C4-2B (cell line): ENCODE data around the gene ATL2.

ENCODE experiments used
- H3K27ac ChIP-seq: fragments of 450-650 bp; 2 replicates; pipeline ENCODE4 v1.5.1; 2017
- ZFX ChIP-seq: fragments of 450-650 bp; IDR thresholded peaks from 2 replicates; pipeline ENCODE4 v1.6.1; 2017
- TF ChIP-seq, protein P1 (sequence below): fragments of 450-650 bp; conservative IDR thresholded peaks from 2 replicates; pipeline ENCODE4 v1.5.1; 2017; ENCODE audit warnings: mild to moderate bottlenecking

The ATL2 gene

DNA sequence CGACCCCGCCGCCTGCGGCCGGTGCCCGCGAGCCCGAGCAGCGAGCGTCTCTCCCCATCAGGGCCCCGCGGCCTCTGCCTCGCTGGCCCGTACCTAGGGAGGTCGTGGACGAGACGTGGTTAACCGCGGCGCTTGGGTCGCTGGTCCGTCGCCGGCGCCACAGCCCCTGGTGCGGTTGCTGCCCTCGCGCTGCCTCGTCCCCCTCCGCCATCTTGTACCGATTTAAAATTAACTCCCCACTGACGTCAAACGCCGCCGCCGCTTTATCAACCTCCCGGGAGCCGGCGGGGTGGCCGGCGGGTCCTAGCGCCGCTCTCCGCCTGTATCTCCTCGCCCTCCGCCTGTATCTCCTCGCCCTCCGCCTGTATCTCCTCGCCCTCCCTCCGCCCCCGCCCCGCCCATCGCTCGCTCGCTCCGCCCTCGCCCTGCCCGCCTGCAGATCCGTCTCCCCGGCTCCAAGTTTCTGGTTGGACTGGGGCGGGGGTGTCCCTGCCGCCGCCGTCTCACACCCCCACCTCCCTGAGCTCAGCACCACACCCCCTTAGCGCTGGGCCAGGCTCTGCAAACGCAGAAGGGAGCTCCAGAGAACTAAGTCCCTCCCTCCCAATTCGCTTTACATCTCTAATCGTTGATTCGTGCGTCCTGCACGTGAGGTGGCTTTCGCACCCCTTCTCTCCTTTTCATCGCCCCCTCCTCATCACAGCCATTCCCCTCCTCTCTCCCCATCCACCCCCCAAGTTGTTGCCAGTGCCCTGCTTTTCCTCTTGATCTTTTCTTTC lies at the start of gene ATL2:
ATL2 (minus strand) TSS at position 224 of the 779 bp plus-strand sequence; CDS start at position 211, 13 bp downstream.
- peak within 1 kb of the TSS; percentile 90 for H3K27ac ChIP-seq
- TF ChIP-seq, protein P1, sequence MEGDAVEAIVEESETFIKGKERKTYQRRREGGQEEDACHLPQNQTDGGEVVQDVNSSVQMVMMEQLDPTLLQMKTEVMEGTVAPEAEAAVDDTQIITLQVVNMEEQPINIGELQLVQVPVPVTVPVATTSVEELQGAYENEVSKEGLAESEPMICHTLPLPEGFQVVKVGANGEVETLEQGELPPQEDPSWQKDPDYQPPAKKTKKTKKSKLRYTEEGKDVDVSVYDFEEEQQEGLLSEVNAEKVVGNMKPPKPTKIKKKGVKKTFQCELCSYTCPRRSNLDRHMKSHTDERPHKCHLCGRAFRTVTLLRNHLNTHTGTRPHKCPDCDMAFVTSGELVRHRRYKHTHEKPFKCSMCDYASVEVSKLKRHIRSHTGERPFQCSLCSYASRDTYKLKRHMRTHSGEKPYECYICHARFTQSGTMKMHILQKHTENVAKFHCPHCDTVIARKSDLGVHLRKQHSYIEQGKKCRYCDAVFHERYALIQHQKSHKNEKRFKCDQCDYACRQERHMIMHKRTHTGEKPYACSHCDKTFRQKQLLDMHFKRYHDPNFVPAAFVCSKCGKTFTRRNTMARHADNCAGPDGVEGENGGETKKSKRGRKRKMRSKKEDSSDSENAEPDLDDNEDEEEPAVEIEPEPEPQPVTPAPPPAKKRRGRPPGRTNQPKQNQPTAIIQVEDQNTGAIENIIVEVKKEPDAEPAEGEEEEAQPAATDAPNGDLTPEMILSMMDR: no peak
- 0 out of 2 replicates have a peak, but pooled peaks have one; percentile 48 for TF ChIP-seq ZFX

DNA sequence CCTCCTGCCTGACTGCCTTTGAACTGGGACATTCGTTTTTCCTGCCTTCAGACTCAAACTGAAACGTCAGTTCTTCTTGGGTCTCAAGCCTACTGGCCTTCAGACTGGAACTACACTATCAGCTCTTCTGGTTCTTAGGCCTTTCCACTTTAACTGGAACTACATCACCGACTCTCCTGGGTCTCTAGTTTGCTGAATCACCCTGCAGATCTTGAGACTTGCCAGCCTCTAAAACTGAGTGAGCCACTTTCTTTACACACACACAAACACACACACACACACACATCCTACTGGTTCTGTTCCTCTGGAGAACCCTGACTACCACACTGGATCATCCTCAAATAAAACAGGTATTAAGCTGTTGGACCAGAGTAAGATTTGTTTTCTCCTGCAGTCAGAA lies 46.7 kb upstream of the ATL2 start:
- no peak overlapping the region for H3K27ac ChIP-seq
- TF ChIP-seq ZFX: no peak
- TF ChIP-seq, protein P1: no peak

DNA sequence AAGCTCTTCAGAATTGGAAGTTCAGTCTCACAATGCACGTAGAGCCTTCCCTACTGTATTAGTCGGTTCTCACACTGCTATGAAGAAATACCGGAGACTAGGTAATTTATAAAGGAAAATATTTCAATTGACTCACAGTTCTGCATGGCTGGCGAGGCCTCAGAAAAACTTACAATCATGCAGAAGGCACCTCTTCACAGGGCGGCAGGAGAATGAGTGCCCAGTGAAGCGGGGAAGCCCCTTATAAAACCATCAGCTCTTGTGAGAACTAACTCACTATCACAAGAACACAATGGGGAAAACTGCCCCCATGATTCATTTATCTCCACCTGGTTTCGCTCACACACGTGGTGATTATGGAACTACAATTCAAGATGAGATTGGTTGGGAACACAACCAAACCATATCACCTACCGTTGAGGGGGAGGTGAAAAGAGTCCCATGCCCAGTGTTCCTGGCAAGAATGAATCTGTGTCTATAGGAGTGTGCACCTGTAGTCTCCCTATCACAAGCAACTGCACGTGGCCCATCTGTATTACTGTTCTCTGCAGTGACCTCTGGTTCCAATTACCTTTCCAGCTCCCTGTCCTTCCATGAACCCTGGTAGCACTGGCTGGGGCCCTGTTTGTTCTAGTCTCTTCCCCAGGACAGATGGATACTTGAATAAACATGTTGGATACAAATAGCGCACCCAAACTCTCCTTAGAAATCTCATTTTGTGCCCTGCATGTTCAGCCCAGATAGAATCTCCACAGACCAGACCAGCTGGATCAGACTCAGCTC lies 44.4 kb upstream of the ATL2 start:
- peak overlapping the region; percentile 11; the same call in 1 of the 2 replicates for H3K27ac ChIP-seq
- no peak for TF ChIP-seq ZFX
- TF ChIP-seq, protein P1: no peak

DNA sequence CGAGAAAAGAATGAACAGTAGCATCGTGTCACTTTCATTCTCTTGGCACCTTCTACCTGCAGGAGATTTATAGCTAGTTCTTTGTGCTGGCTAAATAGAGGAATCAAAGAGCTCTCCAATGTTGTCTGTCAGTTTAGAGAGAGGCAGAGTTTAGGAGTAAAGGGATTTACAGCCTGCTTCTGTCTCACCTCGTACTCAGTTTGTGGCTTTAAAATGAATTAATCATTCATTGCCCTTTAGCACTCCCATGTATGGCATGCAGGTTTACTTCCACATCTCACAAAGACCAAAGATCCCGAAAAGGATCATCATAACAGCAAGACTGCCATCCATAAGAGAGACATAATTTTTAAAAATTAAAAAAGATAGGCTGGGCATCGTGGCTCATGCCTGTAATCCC lies 42.4 kb upstream of the ATL2 start:
- no peak overlapping the region for H3K27ac ChIP-seq
- no peak for TF ChIP-seq ZFX
- TF ChIP-seq, protein P1: no peak

DNA sequence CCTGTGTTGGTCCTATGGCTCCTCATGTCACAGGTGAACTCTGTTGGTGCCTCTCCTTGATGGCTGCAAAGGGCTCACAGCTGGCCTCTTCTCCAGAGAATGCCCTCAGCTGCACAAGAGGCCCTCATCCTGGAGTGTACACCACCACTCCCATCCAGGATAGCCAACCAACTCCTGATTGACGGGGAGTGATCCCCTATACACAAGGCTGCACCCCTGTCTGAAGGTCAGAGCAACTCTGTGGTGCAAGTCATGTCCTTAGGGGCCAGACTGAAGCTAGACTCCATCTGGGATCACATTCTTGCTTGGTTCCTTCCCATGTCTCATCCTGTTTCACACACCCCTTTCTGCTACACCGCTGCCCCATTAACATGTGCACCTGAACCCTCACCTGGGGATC lies 41.7 kb upstream of the ATL2 start:
- TF ChIP-seq ZFX: no peak
- TF ChIP-seq, protein P1: no peak
- no peak overlapping the region for H3K27ac ChIP-seq

DNA sequence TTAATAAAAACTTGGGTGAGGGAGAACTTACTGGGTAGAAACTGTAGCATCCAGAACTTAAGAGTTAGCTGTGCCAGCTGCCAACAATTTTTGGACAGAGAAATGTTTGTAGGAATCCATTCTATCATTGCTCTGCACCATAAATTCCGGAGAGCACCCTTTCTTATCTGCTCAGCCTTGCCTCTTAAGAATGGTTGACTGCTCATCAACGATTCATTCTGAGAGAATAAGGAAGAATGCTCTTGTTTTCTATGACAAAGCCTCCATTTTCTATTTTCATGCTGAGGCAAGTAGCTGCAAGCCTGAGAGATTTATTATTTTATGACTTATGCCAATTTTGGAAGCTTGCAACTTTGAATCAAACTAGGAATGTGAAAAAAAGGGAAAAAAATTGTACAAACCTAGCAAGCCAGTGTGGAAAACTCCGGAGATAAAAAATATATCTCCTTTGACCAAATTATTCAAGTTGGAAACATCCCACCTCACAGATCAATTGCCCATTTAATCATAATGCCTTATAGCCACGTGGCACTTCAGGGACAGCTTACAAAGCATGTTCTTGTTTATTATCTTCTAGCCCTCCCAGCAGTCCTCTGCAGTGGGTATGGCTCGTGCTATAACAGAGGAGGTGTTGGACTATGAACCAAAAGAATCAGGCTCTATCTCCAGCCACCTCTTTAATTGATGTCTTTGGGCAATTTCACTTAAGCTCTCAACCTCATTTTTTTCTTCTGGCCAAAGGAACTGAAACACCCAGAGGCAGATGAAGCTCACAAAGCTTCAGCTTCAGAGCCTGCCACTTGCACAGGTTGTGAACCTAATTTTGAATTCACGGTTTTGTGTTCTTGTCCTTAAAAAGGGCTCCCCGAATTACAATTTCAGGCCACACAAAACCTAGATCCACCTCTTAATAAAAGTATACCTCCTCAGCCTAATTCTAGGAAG lies 40.9 kb upstream of the ATL2 start:
- H3K27ac ChIP-seq: no peak overlapping the region
- TF ChIP-seq ZFX: no peak
- TF ChIP-seq, protein P1: no peak
